GM18858 (cell line): Measurements from ENCODE around the gene SMIM23.

Experiments used
- ATAC-seq: cut with Tn5 transposase; IDR thresholded peaks from one replicate; pipeline ENCODE4 v1.9.1; 2021; ENCODE audit not compliant: unreplicated experiment

SMIM23 gene

DNA sequence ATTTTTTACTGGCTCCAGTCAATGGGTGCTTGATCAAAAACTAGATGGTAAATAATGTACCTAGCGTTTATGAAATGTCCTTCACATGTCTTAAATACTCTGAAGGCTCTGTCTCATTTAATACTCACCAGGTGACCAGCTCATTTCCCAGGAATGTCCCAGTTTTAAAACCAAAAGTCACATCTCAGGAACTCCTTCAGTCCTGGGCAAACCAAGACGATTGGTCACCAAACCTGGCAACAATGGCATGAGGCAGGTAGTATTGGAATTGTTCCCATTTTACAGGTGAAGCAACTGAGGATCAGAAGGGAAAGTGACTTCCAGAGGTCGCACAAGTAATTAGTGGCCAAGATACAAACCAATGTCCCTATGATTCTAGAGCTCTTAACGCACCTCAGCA, 27.7 kb downstream of the SMIM23 start:
- no peak for ATAC-seq

DNA sequence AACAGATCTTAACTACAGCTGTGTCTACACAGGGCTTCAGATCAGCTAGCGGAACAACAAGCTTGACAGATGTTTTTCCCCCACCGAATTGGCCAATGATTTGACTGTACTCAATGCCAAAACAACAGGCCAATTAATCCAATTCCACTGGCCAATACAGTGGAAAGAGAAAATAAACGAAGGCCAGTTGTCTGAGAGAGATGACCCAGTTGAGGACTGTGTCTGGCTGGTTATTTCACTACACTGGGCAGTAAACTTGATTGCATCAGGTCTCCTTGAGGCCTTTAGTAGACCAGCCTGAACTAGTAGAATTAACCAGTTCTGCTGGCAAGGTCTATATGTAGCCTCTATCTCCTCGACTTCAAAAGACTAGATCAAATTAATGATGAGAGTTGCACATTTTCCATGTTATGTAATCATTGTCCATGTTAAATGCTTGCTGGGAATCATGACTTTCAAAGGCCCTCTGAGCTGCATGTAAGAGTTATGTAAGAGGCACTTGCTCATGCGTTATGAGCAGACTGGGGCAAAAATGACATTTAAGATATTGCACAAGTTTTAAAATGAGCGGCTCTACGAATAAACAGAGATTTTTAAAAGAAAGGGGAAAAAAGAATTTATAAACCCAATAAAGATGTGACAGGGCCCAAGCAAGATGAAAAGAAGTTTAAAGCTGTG, 28.3 kb downstream of the SMIM23 start:
- no peak for ATAC-seq

DNA sequence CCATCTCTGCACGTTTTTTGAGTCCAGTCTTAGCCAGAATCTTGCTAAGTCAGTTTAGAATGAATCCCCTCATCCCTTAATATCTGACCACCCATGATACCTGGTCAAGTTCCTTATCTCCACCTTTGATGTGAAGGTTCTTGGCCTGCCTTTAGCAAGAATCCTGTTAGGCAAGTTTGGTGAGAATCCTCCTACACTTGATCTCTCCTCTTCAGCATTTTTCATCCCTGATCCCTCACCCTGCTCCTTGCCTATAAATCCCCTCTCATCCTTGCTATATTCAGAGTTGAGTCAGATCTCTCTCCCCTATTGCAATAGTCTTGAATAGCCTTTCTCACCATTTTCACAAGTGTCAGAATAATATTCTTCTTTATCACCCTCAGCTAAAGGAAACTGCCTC, 31.0 kb downstream of the SMIM23 start:
- ATAC-seq = no peak

DNA sequence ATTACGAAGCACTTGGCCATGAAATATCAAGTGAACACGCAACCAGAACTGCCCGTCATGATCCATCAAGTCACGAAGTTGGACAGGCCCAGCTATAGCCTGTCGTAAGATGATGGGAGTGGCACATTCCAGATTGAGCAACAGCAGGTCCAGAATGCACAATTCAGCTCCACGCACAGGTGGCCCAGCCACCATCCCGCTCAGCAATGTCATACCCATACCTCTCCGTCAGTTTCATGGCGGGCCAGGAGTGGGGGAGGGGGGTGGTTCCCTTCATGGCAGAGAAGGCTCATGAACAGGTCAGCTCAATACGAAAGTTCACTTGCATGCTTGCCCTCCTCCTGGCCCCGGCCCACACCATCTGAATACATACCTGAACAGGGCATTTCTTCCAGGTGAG, 34.9 kb downstream of the SMIM23 start:
- ATAC-seq = no peak

DNA sequence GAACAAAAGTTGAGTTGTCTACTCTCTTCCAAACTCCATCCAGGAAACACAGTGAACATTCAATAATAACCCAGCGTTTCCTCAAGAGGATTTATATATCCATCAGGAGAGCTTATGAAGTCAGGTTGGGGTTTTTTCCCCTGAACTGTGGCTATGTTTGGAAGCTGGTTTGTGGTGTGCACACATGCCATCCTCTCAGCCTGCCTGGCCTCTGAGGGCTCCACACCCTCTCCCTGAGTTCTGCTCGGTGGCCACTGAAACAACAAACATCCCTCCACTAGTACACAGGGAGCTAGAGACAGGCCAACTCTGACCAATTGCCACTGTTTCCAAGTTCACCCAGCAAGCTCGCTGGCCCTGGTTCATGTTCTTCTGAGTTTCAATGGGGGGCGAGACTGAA, 35.7 kb downstream of the SMIM23 start:
- ATAC-seq = no peak

DNA sequence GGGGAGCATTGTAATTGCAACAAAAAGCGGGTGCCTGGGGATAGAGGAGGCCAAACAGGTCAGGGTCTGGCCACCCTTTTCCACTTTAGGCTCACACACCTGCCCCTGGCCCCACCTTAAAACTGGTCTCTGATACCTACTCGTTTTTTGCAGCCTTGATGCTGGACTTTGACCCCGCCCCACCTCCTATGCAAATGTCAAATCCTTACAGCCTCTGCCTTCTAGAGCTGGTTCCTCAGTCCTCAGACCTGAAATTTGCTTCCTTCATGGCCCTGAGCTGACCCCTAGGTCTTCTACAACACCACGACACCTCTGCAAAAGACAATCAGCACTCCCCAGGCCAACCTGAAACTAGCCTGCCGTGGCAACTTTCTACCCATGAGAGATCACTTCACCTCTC, 37.7 kb downstream of the SMIM23 start:
- ATAC-seq = no peak

DNA sequence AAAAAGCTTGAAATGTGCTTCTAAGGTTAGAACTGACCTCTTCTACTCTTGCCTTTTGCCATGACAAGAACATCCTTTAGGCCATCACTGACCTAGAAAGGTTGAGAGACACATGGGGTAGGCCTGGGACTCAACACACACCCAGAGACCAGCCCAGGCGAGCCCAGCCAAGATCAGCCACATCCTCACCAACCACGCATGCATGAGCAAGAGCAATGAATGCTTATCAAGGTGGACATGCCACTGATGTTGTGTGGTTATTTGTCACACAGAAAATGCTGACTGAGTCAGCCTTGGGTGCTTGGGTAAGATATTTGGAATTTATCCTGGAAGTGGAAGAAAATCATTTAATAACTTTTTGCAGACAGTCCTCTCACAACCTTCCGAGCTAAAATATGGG, 39.4 kb downstream of the SMIM23 start:
- no peak for ATAC-seq

DNA sequence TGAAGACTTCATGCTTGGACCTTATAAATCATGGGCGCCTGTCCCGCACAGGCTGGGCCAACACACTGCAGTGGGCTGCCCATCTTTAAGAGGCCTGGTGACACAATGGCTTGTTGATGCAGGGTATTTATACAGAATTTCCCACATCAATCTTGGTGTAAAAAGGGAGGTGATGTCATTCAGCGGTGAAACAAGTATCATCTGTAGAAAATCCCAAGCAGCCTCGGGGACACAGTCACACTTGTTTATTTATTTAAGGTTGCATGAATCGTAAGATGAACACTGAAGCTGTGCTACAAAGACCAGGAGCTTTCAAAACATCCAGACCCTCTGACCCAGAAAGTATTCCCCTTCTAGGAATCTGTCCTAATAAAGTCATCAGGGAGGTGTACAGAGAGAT, 40.5 kb downstream of the SMIM23 start:
- ATAC-seq = no peak

DNA sequence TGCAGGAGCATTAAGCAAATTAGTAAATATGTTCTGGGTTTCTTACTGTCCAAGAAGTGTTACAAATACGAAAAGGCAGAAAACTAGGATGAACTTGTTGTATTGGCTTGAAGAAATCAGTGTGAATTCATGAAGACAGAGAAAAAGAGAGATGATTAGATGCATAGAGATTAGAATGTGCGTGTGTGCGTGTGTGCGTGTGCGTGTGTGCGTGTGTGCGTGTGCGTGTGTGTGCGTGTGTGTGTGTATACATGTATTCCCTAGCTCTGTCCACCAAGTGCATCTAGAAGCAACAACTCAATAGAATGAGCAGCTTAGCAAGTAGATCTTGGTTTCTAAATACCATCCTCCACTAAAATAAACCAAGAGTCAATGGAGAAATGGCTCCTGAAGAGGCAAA, 41.5 kb downstream of the SMIM23 start:
- ATAC-seq = no peak

DNA sequence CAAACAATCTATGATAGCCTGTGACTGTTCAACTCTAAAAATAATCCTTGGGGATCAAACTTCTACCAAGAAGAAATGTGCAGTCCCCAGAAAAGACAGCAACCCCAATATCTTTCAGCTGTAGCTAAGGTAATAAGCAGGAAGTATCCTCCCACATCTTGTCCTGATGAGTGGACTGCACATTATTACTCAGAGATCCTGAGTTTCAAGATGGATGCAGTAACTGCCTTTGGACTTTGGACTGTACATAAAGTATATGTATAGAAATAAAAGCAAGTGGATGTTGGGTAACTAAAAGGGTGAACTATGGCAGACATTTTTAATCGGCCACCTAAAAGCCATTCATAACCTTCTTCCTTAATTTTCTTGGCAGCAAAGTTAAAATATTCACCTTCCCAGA, 45.1 kb downstream of the SMIM23 start:
- ATAC-seq = no peak

DNA sequence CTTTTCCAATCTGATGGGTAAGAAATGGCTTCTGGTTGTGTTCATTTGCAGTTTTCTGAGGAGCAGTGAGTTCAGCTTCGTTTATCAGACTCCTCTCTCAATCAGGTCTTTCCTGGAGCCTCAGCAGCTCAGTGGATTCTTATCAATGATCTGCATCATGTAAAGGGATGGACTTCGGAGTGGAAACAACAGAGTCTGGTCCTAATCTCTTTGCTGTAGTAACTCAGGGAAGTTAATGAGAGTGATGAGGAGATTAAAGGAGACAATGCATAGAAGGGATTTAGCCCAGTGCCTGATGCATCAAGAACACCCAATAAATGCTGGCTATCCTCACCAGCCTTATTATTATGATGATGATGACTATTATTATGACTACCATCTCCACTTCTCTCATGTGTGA, 47.2 kb downstream of the SMIM23 start:
- ATAC-seq = no peak

DNA sequence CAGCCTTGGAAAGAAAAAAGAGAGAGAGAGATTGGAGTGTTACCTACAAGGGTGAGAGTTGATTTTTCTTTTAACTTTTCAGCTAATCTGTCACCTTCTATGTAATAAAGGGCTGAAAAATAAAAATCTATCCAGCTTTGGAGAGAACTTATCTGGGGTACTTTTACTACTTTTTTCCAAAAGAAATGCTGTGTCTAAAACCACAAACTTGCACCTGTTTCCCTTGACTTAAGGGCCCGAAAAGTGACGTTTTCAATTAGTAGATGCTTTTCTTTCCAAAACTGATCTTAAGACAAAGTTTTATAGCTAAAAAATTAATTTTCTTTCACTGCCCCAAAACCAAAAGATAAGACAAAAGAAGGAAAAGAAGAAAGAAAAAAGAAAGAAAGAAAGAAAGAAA, 48.8 kb downstream of the SMIM23 start:
- no peak for ATAC-seq

DNA sequence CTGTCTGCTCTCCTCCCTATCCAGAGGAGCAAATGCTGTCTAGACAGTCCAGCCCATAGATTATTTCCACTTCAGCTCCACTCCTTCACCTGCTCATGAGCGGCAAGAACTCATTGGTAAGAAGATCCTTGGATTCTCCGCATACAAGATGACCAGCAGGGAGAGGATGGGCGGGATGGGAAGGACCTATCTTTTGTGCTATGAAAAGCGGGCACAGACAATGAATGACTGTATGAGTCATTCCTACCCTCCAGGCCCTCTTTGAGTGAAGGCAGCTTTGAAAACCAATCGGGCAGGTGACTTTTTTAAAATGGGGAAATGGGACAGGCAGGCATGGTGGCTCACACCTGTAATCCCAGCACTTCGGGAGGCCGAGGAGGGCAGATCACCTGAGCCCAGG, 49.4 kb downstream of the SMIM23 start:
- no peak for ATAC-seq

DNA sequence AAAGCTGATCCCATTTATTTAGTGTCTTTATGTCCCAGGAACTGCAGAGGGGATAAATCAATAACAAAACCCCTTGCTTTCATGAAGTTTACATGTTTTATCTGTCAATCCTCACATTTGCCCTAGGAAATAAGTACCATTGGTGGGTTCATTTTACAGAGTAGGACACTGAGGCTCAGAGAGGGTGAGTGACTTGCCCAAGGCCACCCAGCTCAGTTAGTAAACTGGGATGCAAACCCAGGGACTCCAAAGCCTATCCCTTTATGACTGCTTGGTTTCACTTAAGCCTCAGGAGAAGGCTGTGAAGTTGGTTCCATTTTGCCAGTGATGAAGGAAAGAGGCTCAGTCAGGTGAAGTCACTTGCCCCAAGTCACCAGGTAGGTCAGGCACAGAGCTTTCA, 51.9 kb downstream of the SMIM23 start:
- no peak for ATAC-seq

DNA sequence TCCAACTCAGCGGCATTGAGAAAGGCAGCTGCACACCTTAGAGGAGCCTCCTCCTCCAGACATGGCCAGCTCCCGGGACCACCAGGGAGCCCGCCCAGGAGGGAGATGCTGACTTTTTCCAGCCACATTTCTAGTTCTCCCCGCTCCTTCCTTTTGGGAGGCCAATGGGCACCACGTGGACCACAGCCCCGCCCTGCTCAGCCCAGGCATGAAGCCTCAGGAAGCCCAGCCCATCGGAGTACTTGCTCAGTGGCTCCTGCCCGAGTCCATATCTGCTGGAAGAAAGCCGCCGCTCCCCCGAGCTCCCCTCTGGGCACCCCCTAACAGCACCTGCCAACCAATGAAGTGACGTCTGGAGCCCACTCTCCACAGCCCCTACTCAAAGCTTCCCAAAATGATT, 52.4 kb downstream of the SMIM23 start:
- no peak for ATAC-seq

DNA sequence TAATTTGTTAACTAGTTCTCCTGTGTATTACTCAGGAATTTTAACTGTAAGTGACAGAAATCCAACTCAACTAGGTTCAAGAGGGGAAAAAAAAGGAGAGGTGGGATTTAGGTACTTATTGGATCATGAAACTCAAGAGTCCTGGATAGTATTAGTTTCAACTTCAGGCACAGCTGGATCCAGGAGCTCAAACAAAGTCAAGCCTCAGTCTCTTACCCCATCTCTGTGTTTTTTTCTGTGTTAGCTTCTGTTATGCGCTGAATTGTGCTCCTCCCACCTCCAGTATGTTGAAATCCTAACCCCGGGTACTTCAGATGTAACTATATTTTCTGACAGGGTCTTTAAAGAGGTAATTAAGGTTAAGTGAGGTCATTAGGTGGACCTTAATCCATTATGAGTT, 53.5 kb downstream of the SMIM23 start:
- no peak for ATAC-seq

DNA sequence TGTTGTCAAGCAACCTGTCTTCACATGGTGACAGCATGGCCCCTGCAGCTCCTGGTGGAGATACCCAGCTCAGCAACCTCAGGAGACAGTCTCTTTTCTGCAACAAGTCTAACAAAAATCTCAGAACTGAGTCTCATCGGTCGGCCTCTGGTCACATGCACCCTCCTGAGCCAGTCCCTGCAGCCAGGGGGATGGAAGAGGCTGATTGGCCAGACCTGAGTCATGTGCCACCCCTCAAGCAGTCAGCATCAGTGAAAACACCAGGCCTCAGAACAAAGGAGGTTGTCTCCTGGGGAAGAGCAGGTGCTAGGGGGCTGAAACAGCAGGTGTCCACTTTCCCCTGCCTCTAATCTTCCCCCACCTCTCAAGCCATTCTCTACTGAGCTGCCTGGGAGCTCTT, 54.4 kb downstream of the SMIM23 start:
- no peak for ATAC-seq
